Gastroesophageal sphincter (tissue), 4 donors: ENCODE results near the gene CD72. TPM values are rescaled to one million over a fixed set of nuclear protein-coding genes. Genes with fewer than 3 reads are reported as not detected.
A peak's percentile ranks its signal among the peaks of the same experiment; 100 is the strongest.
"Not testable (repeated sequence)": the region's sequence is repeated elsewhere in the genome, so short reads cannot be mapped to it uniquely, and the experiment has no call there.

Experiments
- ATAC-seq: fragments of 150-250 bp; one replicate; pipeline ENCODE4 v1.9.1; 2016; ENCODE audit warnings: mild to moderate bottlenecking, moderate library complexity
- H3K27ac ChIP-seq, 4 donors: fragments of 200-600 bp; sonication (generic) in 3 of 4; 1 replicate in 3 of 4; 2 replicates in 1 of 4; pipeline ENCODE4 v1.5.1; 2016 to 2019
- H3K27me3 ChIP-seq: fragments of 200-600 bp; sonication (generic); one replicate; pipeline ENCODE4 v1.5.1; 2019
- H3K36me3 ChIP-seq, 2 donors: fragments of 200-600 bp; sonication (generic); one replicate each; pipeline ENCODE4 v1.5.1; 2019; ENCODE audit warnings: control low read depth in 1 of 2
- H3K4me1 ChIP-seq, 3 donors: fragments of 200-600 bp; sonication (generic); 1 replicate in 2 of 3; 2 replicates in 1 of 3; pipeline ENCODE4 v1.5.1; 2016 to 2019; ENCODE audit warnings: control low read depth in 2 of 3
- H3K4me3 ChIP-seq, 2 donors: fragments of 200-600 bp; sonication (generic); one replicate each; pipeline ENCODE4 v1.5.1; 2019; ENCODE audit warnings: mild to moderate bottlenecking in 1 of 2, moderate library complexity in 1 of 2
- H3K9me3 ChIP-seq, 3 donors: fragments of 200-600 bp; sonication (generic); one replicate each; pipeline ENCODE4 v1.5.1; 2017 to 2019; ENCODE audit warnings: control low read depth in 2 of 3
- CTCF ChIP-seq, 4 experiments: fragments of 200-600 bp in 2 of 4; fragments of 450-650 bp in 2 of 4; sonication (generic) in 1 of 4; IDR thresholded peaks; one replicate each; pipeline ENCODE4 v1.5.1; 2017 to 2019; ENCODE audit warnings: antibody characterized with exemption in 4 of 4, mild to moderate bottlenecking in 2 of 4, moderate library complexity in 2 of 4
- EP300 ChIP-seq: sonication (generic); formaldehyde crosslinking; IDR thresholded peaks from one replicate; pipeline ENCODE4 v1.6.1; 2017; ENCODE audit warnings: antibody characterized with exemption, mild to moderate bottlenecking
- POLR2A ChIP-seq, 2 donors: fragments of 450-650 bp; IDR thresholded peaks; one replicate each; pipeline ENCODE4 v1.6.1; 2017; ENCODE audit warnings: antibody characterized with exemption in 2 of 2, mild to moderate bottlenecking in 2 of 2, moderate library complexity in 1 of 2
- POLR2AphosphoS5 ChIP-seq: sonication (generic); formaldehyde crosslinking; IDR thresholded peaks from one replicate; pipeline ENCODE4 v1.6.1; 2017; ENCODE audit warnings: antibody characterized with exemption
- WGBS, 2 donors: methylation state at CpG; one replicate each; pipeline ENCODE4 v1.1.5; 2018; ENCODE audit warnings: low coverage in 1 of 2; 5-methylcytosine and 5-hydroxymethylcytosine counted together
- total RNA-seq, 4 donors: library from RNA; depleted of rRNA; stranded (reverse); fragments of >200 nt; gene quantifications; one replicate each; pipeline ENCODE4 v1.1.0, GENCODE V29; 2016

The CD72 gene
- total RNA-seq, 4 donors from 2014 or later: 1.0 to 2.0 (median 1.5) TPM

- ATAC-seq: no peak
- H3K4me3 ChIP-seq: no peak overlapping the region
Observed at GRCh38 chr9:35612843-35613242, 5.4 kb downstream of the CD72 start.

GRCh38 chr9:35612066-35612465 is 6.1 kb downstream of the CD72 start:
- not testable (repeated sequence) for H3K4me3 ChIP-seq, ATAC-seq, H3K27ac ChIP-seq, H3K27me3 ChIP-seq, H3K9me3 ChIP-seq
- peaks cover 0 to 22% (median 0%) of the 10 kb centered on the region in 3 donors for H3K4me1 ChIP-seq
- 83 to 92% methylated on average over 2 of the region's 4 CpGs for WGBS, 2 donors
- peaks cover 0 to 35% of the 10 kb centered on the region in 2 donors for H3K36me3 ChIP-seq

More at GRCh38 chr9:35612843-35613242, 5.4 kb downstream of the CD72 start:
- peaks cover 0 to 28% of the 10 kb centered on the region in 2 donors for H3K36me3 ChIP-seq
- WGBS, 2 donors: 80 to 81% methylated on average over 2 of the region's 2 CpGs
- peaks cover 14% of the 10 kb centered on the region for H3K27me3 ChIP-seq
- peaks cover 0 to 22% (median 0%) of the 10 kb centered on the region in 3 donors for H3K4me1 ChIP-seq
- H3K27ac ChIP-seq: no peak overlapping the region
- no peak for TF ChIP-seq CTCF (IDR thresholded peaks at IDR 0.05)
- no peak for TF ChIP-seq POLR2AphosphoS5
- no peak for TF ChIP-seq POLR2A (IDR thresholded peaks at IDR 0.05)
- TF ChIP-seq EP300: no peak
- H3K9me3 ChIP-seq: no peaks in the 10 kb centered on the region

- Histone ChIP-seq H3K4me1 (peaks cover 0 to 22% (median 5%) of the 10 kb centered on the region in 3 donors), H3K36me3 (peaks cover 0 to 35% of the 10 kb centered on the region in 2 donors), H3K9me3 (no peaks in the 10 kb centered on the region), H3K27ac (no peak overlapping the region), H3K27me3 (peaks cover under 1% of the 10 kb centered on the region), H3K4me3 (no peak overlapping the region)
- 4 to 17% methylated on average over 4 to 8 of the region's 8 CpGs for WGBS, 2 donors
- peak; percentile 66 for ATAC-seq
- TF ChIP-seq POLR2AphosphoS5 (no peak), CTCF (IDR thresholded peaks at IDR 0.05) (peak in 3 of 4 experiments; percentile 59 to 69 (median 67)), POLR2A (IDR thresholded peaks at IDR 0.05) (no peak), EP300 (no peak)
Observed at GRCh38 chr9:35611230-35611797, 6.9 kb downstream of the CD72 start.

- Histone ChIP-seq H3K4me3 (no peak overlapping the region), H3K36me3 (peaks cover 0 to 35% of the 10 kb centered on the region in 2 donors), H3K27me3 (no peaks in the 10 kb centered on the region), H3K27ac (peak overlapping the region in 1 of 4 donors; percentile 11), H3K4me1 (peaks cover 0 to 31% (median 10%) of the 10 kb centered on the region in 3 donors), H3K9me3 (no peaks in the 10 kb centered on the region)
- TF ChIP-seq CTCF (IDR thresholded peaks at IDR 0.05) (no peak), POLR2A (IDR thresholded peaks at IDR 0.05) (no peak)
- ATAC-seq: no peak
- WGBS, 2 donors: no CpG with 5 or more reads among the region's 13 CpGs
Observed at GRCh38 chr9:35609820-35610163, 8.4 kb downstream of the CD72 start.

- Histone ChIP-seq H3K9me3 (no peaks in the 10 kb centered on the region), H3K27me3 (no peaks in the 10 kb centered on the region), H3K4me3 (no peak overlapping the region), H3K27ac (peak overlapping the region in 1 of 4 donors; percentile 11), H3K36me3 (peaks cover 0 to 35% of the 10 kb centered on the region in 2 donors), H3K4me1 (peaks cover 0 to 36% (median 10%) of the 10 kb centered on the region in 3 donors)
- WGBS, 2 donors: 86% methylated on average over 2 of the region's 31 CpGs; no CpG with 5 or more reads in 1 of the 2 donors
- TF ChIP-seq POLR2A (IDR thresholded peaks at IDR 0.05) (no peak), CTCF (IDR thresholded peaks at IDR 0.05) (no peak), POLR2AphosphoS5 (no peak), EP300 (no peak)
- no peak for ATAC-seq
Observed at GRCh38 chr9:35609001-35609819, 9.0 kb downstream of the CD72 start.
